Measurements from ENCODE around the gene SIRPA.

Gene SIRPA

DNA sequence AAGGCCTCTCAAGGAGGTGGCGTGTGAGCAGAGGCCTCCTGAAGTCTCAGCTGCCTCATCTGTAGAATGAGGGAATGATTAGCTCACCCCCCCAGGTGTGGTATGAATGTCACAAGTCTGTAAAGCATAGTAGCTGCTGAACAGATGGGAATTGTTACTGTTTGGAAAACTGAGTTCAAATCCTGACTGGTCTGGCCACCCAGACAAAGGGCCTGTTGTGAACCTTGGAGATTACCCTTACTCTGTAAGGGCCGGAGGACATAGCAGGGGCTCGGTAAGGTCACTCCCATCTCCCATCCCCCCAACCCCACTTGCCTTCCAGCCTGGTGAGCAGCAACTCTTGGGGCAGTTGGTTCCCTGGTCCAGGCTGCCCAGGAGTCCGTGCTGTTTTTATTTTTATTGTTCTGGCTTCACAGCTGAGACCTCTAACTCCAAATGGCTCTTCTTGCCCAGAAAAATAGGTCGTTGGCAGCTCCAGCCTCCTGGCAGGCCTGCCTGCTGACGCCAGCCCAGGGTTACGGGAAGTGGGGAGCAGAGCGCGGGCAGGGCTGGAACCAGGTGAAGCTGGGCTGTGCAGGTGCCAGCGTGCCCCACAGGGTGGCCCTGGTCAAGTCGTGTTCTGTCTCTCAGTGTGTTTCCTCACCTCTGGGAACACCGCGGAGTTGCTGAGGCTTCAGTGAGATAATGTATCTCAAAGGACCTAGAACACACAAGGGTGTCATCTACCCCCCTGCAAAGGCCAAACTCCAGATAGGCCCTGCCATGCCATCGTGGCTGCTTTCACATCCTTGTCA is 4.5 kb upstream of the SIRPA start:
- no peak overlapping the region for H3K4me3 ChIP-seq (ENCODE audit: low read depth, low read length)
- TF ChIP-seq, protein P1, sequence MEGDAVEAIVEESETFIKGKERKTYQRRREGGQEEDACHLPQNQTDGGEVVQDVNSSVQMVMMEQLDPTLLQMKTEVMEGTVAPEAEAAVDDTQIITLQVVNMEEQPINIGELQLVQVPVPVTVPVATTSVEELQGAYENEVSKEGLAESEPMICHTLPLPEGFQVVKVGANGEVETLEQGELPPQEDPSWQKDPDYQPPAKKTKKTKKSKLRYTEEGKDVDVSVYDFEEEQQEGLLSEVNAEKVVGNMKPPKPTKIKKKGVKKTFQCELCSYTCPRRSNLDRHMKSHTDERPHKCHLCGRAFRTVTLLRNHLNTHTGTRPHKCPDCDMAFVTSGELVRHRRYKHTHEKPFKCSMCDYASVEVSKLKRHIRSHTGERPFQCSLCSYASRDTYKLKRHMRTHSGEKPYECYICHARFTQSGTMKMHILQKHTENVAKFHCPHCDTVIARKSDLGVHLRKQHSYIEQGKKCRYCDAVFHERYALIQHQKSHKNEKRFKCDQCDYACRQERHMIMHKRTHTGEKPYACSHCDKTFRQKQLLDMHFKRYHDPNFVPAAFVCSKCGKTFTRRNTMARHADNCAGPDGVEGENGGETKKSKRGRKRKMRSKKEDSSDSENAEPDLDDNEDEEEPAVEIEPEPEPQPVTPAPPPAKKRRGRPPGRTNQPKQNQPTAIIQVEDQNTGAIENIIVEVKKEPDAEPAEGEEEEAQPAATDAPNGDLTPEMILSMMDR (IDR thresholded peaks at IDR 0.05; ENCODE audit: low read depth, low read length): no peak
- no peak for DNase-seq (ENCODE audit: low read depth, low spot score)
- in situ Hi-C loops (cut with HindIII; ENCODE audit: low sequenced_read_pairs): no loop called here

DNA sequence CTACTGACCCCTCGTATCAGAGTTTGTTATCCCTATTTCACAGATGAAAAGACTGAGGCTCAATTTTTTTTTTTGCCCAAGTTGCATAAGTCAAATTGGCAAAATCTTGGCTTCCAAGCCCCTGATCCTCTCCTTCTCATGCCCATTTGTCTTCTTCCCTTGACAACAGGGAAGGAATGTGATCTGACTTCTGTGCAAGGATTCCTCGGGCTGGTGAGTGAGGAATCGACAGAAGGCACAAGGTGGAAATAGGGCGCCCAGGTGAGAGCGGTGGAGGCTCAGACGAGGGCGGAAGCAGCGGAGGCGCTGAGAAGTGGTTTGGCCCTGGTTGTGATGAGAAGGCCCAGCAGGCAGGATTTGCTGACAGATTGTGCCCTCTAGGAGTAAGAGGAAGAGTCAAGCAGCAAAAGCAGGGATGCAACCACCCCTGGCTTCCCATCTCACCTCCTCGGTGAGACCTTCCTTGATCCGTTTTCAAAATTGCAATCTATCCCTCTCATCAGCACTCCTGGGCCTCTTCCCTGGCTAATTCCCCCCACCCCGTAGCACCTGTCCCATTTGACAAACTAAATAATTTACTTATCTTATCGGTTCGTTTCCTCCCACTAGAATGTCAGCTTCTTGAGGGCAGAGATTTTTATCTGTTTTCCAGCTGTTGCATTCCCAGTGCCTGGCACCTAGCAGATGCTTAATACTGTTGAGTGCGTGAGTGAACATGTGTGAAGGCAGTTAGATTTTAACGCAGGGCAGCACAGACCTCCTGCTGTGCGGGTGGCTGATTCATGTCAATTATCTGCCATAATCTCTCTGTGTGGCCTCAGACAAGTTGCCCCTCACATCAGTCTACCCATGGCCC is 3.7 kb upstream of the SIRPA start:
- no peak for DNase-seq (ENCODE audit: low read depth, low spot score)
- TF ChIP-seq, protein P1 (IDR thresholded peaks at IDR 0.05; ENCODE audit: low read depth, low read length): no peak
- no peak overlapping the region for H3K4me3 ChIP-seq (ENCODE audit: low read depth, low read length)
- in situ Hi-C loops (cut with HindIII; ENCODE audit: low sequenced_read_pairs): no loop called here

DNA sequence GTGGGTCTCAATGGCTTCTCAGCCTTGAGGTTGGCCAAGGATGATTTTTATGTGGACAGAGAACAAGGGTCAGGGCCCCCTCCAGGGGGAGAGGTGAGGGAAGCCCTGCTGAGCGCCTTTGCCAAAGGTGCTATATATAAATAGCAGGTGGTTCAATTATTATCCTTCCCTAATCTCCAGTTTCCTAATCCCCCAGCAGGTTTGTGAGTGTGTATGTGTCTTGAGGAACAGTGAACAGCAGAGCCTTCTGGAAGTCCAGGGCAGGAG is 3.2 kb upstream of the SIRPA start:
- H3K4me3 ChIP-seq (ENCODE audit: low read depth, low read length): no peak overlapping the region
- in situ Hi-C loops (cut with HindIII; ENCODE audit: low sequenced_read_pairs): no loop called here
- DNase-seq (ENCODE audit: low read depth, low spot score): no peak
- TF ChIP-seq, protein P1 (IDR thresholded peaks at IDR 0.05; ENCODE audit: low read depth, low read length): no peak

DNA sequence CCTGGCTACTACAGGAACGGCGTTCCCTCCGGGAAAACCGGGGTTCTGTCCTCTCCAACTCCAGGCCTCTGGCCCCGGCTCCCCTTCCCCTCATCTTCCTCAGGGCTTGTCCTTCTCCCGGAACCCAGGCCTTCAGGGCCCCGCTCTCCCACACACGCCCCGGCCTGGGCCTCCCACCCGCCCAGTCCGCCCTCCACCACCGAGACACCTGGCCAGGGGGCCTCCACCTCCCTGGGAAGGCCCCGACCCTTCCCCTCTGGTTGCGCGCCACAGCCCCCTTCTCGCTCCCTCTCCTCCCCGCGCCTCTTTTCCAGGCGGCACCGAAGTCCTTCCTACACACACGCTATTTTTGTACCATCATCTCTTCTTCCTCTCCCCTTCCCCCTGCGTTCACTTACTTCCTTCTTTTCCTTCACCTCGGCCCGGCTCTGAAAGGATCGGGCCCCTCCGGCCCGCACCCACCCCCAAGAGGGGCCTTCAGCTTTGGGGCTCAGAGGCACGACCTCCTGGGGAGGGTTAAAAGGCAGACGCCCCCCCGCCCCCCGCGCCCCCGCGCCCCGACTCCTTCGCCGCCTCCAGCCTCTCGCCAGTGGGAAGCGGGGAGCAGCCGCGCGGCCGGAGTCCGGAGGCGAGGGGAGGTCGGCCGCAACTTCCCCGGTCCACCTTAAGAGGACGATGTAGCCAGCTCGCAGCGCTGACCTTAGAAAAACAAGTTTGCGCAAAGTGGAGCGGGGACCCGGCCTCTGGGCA is 1.3 kb upstream of the SIRPA start:
- TF ChIP-seq, protein P1 (IDR thresholded peaks at IDR 0.05; ENCODE audit: low read depth, low read length): no peak
- peak overlapping the region; percentile 63 for H3K4me3 ChIP-seq (ENCODE audit: low read depth, low read length)
- in situ Hi-C loops (cut with HindIII; ENCODE audit: low sequenced_read_pairs): no loop called here
- no peak for DNase-seq (ENCODE audit: low read depth, low spot score)

DNA sequence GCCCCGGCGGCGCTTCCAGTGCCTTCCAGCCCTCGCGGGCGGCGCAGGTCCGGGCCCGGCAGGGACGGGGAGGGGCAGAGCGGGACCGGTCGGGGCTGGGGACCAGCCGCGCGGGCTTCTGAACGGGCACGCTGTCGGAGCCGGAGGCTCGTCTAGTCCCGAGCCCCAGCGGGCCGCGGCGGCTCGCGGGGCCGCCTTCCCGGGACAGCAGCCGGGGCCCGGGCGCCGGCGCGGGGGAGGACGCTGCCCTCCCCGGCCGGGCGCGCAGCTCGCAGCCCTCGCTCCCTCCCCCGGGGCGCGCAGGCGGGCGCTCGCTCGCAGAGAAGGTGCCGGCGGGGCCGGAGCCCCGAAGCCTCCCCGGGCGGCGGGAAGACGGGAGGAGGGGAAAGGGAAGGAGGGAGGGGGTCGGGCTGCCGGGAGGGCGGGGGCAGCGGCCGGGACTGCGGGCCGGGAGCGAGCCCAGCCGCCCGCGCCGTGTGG is 696 bp upstream of the SIRPA start:
- peak; percentile 72 for DNase-seq (ENCODE audit: low read depth, low spot score)
- in situ Hi-C loops (cut with HindIII; ENCODE audit: low sequenced_read_pairs): no loop called here
- peak overlapping the region; percentile 63 for H3K4me3 ChIP-seq (ENCODE audit: low read depth, low read length)
- TF ChIP-seq, protein P1 (IDR thresholded peaks at IDR 0.05; ENCODE audit: low read depth, low read length): no peak

Measured in astrocyte of the spinal cord (primary cell).